ENCODE measurements around the gene NSDHL.

The NSDHL gene

GRCh38 chrX:152905081-152905420, 74.2 kb downstream of the NSDHL start:
- ATAC-seq = no peak
- TF ChIP-seq ARNTL (CRISPR knock-in tag; IDR thresholded peaks at IDR 0.05; ENCODE audit: borderline replicate concordance, low read depth) (no peak), CSDC2 (CRISPR knock-in tag; IDR thresholded peaks at IDR 0.05) (no peak), ZNF70 (CRISPR knock-in tag; IDR thresholded peaks at IDR 0.05) (no peak), POU6F1 (CRISPR knock-in tag; IDR thresholded peaks at IDR 0.05; ENCODE audit: borderline replicate concordance, low read depth) (no peak), GLIS3 (CRISPR knock-in tag; IDR thresholded peaks at IDR 0.05) (no peak), PPARA (CRISPR knock-in tag; IDR thresholded peaks at IDR 0.05; ENCODE audit: borderline replicate concordance) (no peak), ISL1 (CRISPR knock-in tag; IDR thresholded peaks at IDR 0.05) (no peak), ZFP30 (CRISPR knock-in tag; IDR thresholded peaks at IDR 0.05) (no peak), ESRRG (CRISPR knock-in tag; IDR thresholded peaks at IDR 0.05) (no peak), BACH2 (CRISPR knock-in tag; IDR thresholded peaks at IDR 0.05; ENCODE audit: borderline replicate concordance) (no peak), ZNF8 (CRISPR knock-in tag; IDR thresholded peaks at IDR 0.05) (no peak), TSHZ2 (CRISPR knock-in tag; IDR thresholded peaks at IDR 0.05) (no peak), PATZ1 (CRISPR knock-in tag; IDR thresholded peaks at IDR 0.05; ENCODE audit: borderline replicate concordance) (no peak), ZNF565 (CRISPR knock-in tag; conservative IDR thresholded peaks at IDR 0.05; ENCODE audit: low read depth) (no peak), CSRNP3 (CRISPR knock-in tag; IDR thresholded peaks at IDR 0.05) (no peak), ZFP3 (CRISPR knock-in tag; IDR thresholded peaks at IDR 0.05) (no peak), OSR1 (CRISPR knock-in tag; IDR thresholded peaks at IDR 0.05) (no peak), TOX (CRISPR knock-in tag; IDR thresholded peaks at IDR 0.05; ENCODE audit: borderline replicate concordance) (no peak), RARB (CRISPR knock-in tag; IDR thresholded peaks at IDR 0.05) (no peak)

- no peak for TF ChIP-seq GLIS3 (CRISPR knock-in tag; IDR thresholded peaks at IDR 0.05)
- no peak for TF ChIP-seq TSHZ2 (CRISPR knock-in tag; IDR thresholded peaks at IDR 0.05)
- TF ChIP-seq ZFP3 (CRISPR knock-in tag; IDR thresholded peaks at IDR 0.05) = no peak
- TF ChIP-seq ISL1 (CRISPR knock-in tag; IDR thresholded peaks at IDR 0.05) = no peak
- TF ChIP-seq TOX (CRISPR knock-in tag; IDR thresholded peaks at IDR 0.05; ENCODE audit: borderline replicate concordance) = no peak
- TF ChIP-seq BACH2 (CRISPR knock-in tag; IDR thresholded peaks at IDR 0.05; ENCODE audit: borderline replicate concordance) = no peak
- TF ChIP-seq ESRRG (CRISPR knock-in tag; IDR thresholded peaks at IDR 0.05) = no peak
- TF ChIP-seq CSRNP3 (CRISPR knock-in tag; IDR thresholded peaks at IDR 0.05) = no peak
- no peak for TF ChIP-seq TCF4 (CRISPR knock-in tag; IDR thresholded peaks at IDR 0.05; ENCODE audit: borderline replicate concordance)
- no peak for TF ChIP-seq ZNF565 (CRISPR knock-in tag; conservative IDR thresholded peaks at IDR 0.05; ENCODE audit: low read depth)
- peak; percentile 60 for ATAC-seq
These were observed 76.3 kb downstream of the NSDHL start for GRCh38 chrX:152907084-152907651.

All from SK-N-SH treated with all-trans-retinoic acid at 6 μM for 48 hours (cell line).